GM23338 (cell line): ENCODE measurements around the gene RGS3. TPM values are rescaled to one million over a fixed set of nuclear protein-coding genes. Genes with fewer than 3 reads are reported as not detected.

Source experiments
- ATAC-seq: fragments of 200-7000 bp; cut with Tn5 transposase; 3 replicates; pipeline ENCODE4 v1.9.1; 2020
- DNase-seq: peaks from one replicate; pipeline ENCODE4 v3.0.0-alpha.2; 2015; ENCODE audit warnings: low spot score
- H2AFZ ChIP-seq: fragments of 200-600 bp; sonication (generic); 2 replicates; pipeline ENCODE4 v1.8.0; 2016; ENCODE audit warnings: antibody characterized with exemption, mild to moderate bottlenecking, moderate library complexity
- H3F3A ChIP-seq: fragments of 200-600 bp; sonication (generic); replicated peaks from 2 replicates; pipeline ENCODE4 v1.8.0; 2017; ENCODE audit warnings: antibody characterized with exemption, mixed run types, low read depth
- H3K27ac ChIP-seq: fragments of 200-600 bp; sonication (generic); 2 replicates; pipeline ENCODE4 v1.6.1; 2016; ENCODE audit warnings: low read depth
- H3K27me3 ChIP-seq: fragments of 200-600 bp; sonication (generic); 2 replicates; pipeline ENCODE4 v1.8.0; 2016; ENCODE audit warnings: mild to moderate bottlenecking, mixed run types, moderate library complexity; ENCODE audit not compliant: insufficient read depth
- H3K36me3 ChIP-seq: fragments of 200-600 bp; sonication (generic); 2 replicates; pipeline ENCODE4 v1.8.0; 2016; ENCODE audit warnings: mild to moderate bottlenecking; ENCODE audit not compliant: insufficient read depth
- H3K4me1 ChIP-seq: fragments of 200-600 bp; sonication (generic); 2 replicates; pipeline ENCODE4 v1.8.0; 2016; ENCODE audit warnings: mild to moderate bottlenecking, moderate library complexity; ENCODE audit not compliant: insufficient read depth
- H3K4me2 ChIP-seq: fragments of 200-600 bp; sonication (generic); 2 replicates; pipeline ENCODE4 v1.7.1; 2017; ENCODE audit warnings: mixed run types
- H3K4me3 ChIP-seq: fragments of 200-600 bp; sonication (generic); 2 replicates; pipeline ENCODE4 v1.6.1; 2016; ENCODE audit warnings: mixed run types
- H3K79me2 ChIP-seq: fragments of 200-600 bp; sonication (generic); replicated peaks from 2 replicates; pipeline ENCODE4 v1.8.0; 2017; ENCODE audit warnings: mild to moderate bottlenecking; ENCODE audit not compliant: insufficient read depth
- H3K9me2 ChIP-seq: fragments of 200-600 bp; sonication (generic); 2 replicates; pipeline ENCODE4 v1.8.0; 2017; ENCODE audit not compliant: insufficient read depth
- H4K20me1 ChIP-seq: fragments of 200-600 bp; sonication (generic); replicated peaks from 2 replicates; pipeline ENCODE4 v1.8.0; 2017; ENCODE audit warnings: mild to moderate bottlenecking; ENCODE audit not compliant: insufficient read depth
- H3K27ac Mint-ChIP-seq: 2 replicates; pipeline ENCODE4 v1.8.0; 2020; ENCODE audit warnings: inconsistent platforms, mild to moderate bottlenecking, moderate library complexity, mixed read lengths
- H3K27me3 Mint-ChIP-seq: 3 replicates; pipeline ENCODE4 v1.8.0; 2022; ENCODE audit warnings: low read depth, mild to moderate bottlenecking, moderate library complexity, mixed read lengths, inconsistent platforms; ENCODE audit not compliant: insufficient read depth, poor library complexity
- H3K36me3 Mint-ChIP-seq: 3 replicates; pipeline ENCODE4 v1.8.0; 2021; ENCODE audit warnings: low read depth, mild to moderate bottlenecking, inconsistent platforms, moderate library complexity, mixed read lengths
- H3K4me1 Mint-ChIP-seq: 3 replicates; pipeline ENCODE4 v1.8.0; 2020; ENCODE audit warnings: mild to moderate bottlenecking, inconsistent platforms, mixed read lengths
- H3K4me3 Mint-ChIP-seq: 3 replicates; pipeline ENCODE4 v1.8.0; 2021; ENCODE audit warnings: moderate library complexity, mild to moderate bottlenecking, inconsistent platforms, mixed read lengths
- H3K9me3 Mint-ChIP-seq: 3 replicates; pipeline ENCODE4 v1.8.0; 2020; ENCODE audit warnings: moderate library complexity, mild to moderate bottlenecking, inconsistent platforms, mixed read lengths
- EZH2phosphoT487 ChIP-seq: fragments of 200-600 bp; sonication (generic); IDR thresholded peaks from one replicate; pipeline ENCODE4 v1.8.1; 2018; ENCODE audit warnings: antibody characterized with exemption; ENCODE audit not compliant: unreplicated experiment
- JUNB ChIP-seq: IDR thresholded peaks from one replicate; pipeline ENCODE4 v1.6.1; 2016; ENCODE audit warnings: antibody characterized with exemption; ENCODE audit not compliant: unreplicated experiment
- POLR2AphosphoS5 ChIP-seq: IDR thresholded peaks from 2 replicates; pipeline ENCODE4 v1.6.1; 2016; ENCODE audit warnings: antibody characterized with exemption, low read depth
- STAT1 ChIP-seq: IDR thresholded peaks from one replicate; pipeline ENCODE4 v1.6.1; 2016; ENCODE audit warnings: antibody characterized with exemption; ENCODE audit not compliant: unreplicated experiment
- ZNF114 ChIP-seq: fragments of 250-450 bp; sonication (Bioruptor Pico); IDR thresholded peaks from 2 replicates; pipeline ENCODE4 v1.5.0; 2020; ENCODE audit warnings: mild to moderate bottlenecking, moderate library complexity
- ZNF331 ChIP-seq: fragments of 250-450 bp; sonication (Bioruptor Pico); IDR thresholded peaks from 2 replicates; pipeline ENCODE4 v1.5.0; 2020; ENCODE audit warnings: low read depth, mild to moderate bottlenecking, moderate library complexity
- polyA plus RNA-seq: library from polyadenylated mRNA; unstranded; fragments of >200 nt; fragmentation: Nextera tagmentation; extraction: Ambion mirVana; gene quantifications from 2 replicates; pipeline ENCODE4 v1.2.1, GENCODE V29; 2016
- total RNA-seq: library from RNA; depleted of rRNA; stranded (reverse); fragments of >200 nt; shearing (Covaris generic); gene quantifications from 2 replicates; pipeline ENCODE4 v1.2.3, GENCODE V29; 2014
- TF ChIP-seq, protein P1 (sequence below): IDR thresholded peaks from 2 replicates; pipeline ENCODE4 v1.6.1; 2016; ENCODE audit warnings: antibody characterized with exemption
- TF ChIP-seq, protein P2 (sequence below), 2 experiments: fragments of 200-600 bp in 1 of 2; sonication (generic) in 1 of 2; conservative IDR thresholded peaks; 2 replicates each; pipeline versions ENCODE4 v1.5.1 to v1.6.1; 2016 to 2017; ENCODE audit warnings: antibody characterized with exemption in 2 of 2, low read depth in 2 of 2, mild to moderate bottlenecking in 2 of 2, moderate library complexity in 1 of 2
- TF ChIP-seq, protein P3 (sequence below): fragments of 250-450 bp; sonication (Bioruptor Pico); IDR thresholded peaks from 2 replicates; pipeline ENCODE4 v1.5.0; 2020; ENCODE audit warnings: mild to moderate bottlenecking, moderate library complexity
- TF ChIP-seq, protein P4 (sequence below): IDR thresholded peaks from one replicate; pipeline ENCODE4 v1.6.1; 2018; ENCODE audit warnings: antibody characterized with exemption; ENCODE audit not compliant: unreplicated experiment

Gene RGS3
- total and polyA plus RNA-seq, 2 experiments from 2014 or later, result 14.2 to 24.3 TPM

DNA sequence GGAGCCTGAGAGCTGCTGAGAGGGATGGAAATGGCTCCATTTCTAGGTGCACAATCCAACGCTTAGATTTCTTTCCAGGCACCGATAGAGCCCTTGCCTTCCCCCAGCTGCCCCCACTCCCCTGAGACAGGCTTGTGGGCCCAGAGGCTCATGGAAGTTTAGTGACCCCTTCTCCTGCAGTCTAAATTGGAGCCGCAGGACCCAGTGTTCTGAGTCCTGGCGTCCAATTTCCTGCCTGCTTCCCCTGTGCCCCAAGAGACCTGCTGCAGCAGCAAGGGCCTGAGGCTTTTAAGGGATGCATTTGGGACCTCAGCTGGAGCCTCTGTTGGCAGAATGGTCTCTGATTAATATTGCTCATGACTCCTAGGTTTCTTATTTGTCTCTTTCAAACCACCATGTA is 61.7 kb downstream of the RGS3 start:
- Histone ChIP-seq H3K36me3 (no peaks in the 10 kb centered on the region), H3K79me2 (no peaks in the 10 kb centered on the region), H3K27ac (no peak overlapping the region), H4K20me1 (no peaks in the 10 kb centered on the region), H3F3A (no peaks in the 10 kb centered on the region), H3K9me2 (no peaks in the 10 kb centered on the region), H3K4me2 (no peak overlapping the region), H3K27me3 (no peaks in the 10 kb centered on the region), H3K4me3 (no peak overlapping the region), H3K4me1 (no peaks in the 10 kb centered on the region), H2AFZ (no peak overlapping the region)
- TF ChIP-seq, protein P1, sequence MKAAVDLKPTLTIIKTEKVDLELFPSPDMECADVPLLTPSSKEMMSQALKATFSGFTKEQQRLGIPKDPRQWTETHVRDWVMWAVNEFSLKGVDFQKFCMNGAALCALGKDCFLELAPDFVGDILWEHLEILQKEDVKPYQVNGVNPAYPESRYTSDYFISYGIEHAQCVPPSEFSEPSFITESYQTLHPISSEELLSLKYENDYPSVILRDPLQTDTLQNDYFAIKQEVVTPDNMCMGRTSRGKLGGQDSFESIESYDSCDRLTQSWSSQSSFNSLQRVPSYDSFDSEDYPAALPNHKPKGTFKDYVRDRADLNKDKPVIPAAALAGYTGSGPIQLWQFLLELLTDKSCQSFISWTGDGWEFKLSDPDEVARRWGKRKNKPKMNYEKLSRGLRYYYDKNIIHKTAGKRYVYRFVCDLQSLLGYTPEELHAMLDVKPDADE, result no peak
- TF ChIP-seq, protein P2, sequence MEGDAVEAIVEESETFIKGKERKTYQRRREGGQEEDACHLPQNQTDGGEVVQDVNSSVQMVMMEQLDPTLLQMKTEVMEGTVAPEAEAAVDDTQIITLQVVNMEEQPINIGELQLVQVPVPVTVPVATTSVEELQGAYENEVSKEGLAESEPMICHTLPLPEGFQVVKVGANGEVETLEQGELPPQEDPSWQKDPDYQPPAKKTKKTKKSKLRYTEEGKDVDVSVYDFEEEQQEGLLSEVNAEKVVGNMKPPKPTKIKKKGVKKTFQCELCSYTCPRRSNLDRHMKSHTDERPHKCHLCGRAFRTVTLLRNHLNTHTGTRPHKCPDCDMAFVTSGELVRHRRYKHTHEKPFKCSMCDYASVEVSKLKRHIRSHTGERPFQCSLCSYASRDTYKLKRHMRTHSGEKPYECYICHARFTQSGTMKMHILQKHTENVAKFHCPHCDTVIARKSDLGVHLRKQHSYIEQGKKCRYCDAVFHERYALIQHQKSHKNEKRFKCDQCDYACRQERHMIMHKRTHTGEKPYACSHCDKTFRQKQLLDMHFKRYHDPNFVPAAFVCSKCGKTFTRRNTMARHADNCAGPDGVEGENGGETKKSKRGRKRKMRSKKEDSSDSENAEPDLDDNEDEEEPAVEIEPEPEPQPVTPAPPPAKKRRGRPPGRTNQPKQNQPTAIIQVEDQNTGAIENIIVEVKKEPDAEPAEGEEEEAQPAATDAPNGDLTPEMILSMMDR (conservative IDR thresholded peaks at IDR 0.05; ENCODE audit: low read depth in 2 of 2), result no peak
- TF ChIP-seq EZH2phosphoT487, result no peak
- no peak for TF ChIP-seq ZNF331 (CRISPR knock-in tag)
- TF ChIP-seq, protein P3, sequence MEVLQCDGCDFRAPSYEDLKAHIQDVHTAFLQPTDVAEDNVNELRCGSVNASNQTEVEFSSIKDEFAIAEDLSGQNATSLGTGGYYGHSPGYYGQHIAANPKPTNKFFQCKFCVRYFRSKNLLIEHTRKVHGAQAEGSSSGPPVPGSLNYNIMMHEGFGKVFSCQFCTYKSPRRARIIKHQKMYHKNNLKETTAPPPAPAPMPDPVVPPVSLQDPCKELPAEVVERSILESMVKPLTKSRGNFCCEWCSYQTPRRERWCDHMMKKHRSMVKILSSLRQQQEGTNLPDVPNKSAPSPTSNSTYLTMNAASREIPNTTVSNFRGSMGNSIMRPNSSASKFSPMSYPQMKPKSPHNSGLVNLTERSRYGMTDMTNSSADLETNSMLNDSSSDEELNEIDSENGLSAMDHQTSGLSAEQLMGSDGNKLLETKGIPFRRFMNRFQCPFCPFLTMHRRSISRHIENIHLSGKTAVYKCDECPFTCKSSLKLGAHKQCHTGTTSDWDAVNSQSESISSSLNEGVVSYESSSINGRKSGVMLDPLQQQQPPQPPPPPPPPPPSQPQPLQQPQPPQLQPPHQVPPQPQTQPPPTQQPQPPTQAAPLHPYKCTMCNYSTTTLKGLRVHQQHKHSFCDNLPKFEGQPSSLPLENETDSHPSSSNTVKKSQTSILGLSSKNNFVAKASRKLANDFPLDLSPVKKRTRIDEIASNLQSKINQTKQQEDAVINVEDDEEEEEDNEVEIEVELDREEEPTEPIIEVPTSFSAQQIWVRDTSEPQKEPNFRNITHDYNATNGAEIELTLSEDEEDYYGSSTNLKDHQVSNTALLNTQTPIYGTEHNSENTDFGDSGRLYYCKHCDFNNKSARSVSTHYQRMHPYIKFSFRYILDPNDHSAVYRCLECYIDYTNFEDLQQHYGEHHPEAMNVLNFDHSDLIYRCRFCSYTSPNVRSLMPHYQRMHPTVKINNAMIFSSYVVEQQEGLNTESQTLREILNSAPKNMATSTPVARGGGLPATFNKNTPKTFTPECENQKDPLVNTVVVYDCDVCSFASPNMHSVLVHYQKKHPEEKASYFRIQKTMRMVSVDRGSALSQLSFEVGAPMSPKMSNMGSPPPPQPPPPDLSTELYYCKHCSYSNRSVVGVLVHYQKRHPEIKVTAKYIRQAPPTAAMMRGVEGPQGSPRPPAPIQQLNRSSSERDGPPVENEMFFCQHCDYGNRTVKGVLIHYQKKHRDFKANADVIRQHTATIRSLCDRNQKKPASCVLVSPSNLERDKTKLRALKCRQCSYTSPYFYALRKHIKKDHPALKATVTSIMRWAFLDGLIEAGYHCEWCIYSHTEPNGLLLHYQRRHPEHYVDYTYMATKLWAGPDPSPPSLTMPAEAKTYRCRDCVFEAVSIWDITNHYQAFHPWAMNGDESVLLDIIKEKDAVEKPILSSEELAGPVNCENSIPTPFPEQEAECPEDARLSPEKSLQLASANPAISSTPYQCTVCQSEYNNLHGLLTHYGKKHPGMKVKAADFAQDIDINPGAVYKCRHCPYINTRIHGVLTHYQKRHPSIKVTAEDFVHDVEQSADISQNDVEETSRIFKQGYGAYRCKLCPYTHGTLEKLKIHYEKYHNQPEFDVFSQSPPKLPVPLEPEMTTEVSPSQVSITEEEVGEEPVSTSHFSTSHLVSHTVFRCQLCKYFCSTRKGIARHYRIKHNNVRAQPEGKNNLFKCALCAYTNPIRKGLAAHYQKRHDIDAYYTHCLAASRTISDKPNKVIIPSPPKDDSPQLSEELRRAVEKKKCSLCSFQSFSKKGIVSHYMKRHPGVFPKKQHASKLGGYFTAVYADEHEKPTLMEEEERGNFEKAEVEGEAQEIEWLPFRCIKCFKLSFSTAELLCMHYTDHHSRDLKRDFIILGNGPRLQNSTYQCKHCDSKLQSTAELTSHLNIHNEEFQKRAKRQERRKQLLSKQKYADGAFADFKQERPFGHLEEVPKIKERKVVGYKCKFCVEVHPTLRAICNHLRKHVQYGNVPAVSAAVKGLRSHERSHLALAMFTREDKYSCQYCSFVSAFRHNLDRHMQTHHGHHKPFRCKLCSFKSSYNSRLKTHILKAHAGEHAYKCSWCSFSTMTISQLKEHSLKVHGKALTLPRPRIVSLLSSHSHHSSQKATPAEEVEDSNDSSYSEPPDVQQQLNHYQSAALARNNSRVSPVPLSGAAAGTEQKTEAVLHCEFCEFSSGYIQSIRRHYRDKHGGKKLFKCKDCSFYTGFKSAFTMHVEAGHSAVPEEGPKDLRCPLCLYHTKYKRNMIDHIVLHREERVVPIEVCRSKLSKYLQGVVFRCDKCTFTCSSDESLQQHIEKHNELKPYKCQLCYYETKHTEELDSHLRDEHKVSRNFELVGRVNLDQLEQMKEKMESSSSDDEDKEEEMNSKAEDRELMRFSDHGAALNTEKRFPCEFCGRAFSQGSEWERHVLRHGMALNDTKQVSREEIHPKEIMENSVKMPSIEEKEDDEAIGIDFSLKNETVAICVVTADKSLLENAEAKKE (CRISPR knock-in tag), result no peak
- TF ChIP-seq, protein P4, sequence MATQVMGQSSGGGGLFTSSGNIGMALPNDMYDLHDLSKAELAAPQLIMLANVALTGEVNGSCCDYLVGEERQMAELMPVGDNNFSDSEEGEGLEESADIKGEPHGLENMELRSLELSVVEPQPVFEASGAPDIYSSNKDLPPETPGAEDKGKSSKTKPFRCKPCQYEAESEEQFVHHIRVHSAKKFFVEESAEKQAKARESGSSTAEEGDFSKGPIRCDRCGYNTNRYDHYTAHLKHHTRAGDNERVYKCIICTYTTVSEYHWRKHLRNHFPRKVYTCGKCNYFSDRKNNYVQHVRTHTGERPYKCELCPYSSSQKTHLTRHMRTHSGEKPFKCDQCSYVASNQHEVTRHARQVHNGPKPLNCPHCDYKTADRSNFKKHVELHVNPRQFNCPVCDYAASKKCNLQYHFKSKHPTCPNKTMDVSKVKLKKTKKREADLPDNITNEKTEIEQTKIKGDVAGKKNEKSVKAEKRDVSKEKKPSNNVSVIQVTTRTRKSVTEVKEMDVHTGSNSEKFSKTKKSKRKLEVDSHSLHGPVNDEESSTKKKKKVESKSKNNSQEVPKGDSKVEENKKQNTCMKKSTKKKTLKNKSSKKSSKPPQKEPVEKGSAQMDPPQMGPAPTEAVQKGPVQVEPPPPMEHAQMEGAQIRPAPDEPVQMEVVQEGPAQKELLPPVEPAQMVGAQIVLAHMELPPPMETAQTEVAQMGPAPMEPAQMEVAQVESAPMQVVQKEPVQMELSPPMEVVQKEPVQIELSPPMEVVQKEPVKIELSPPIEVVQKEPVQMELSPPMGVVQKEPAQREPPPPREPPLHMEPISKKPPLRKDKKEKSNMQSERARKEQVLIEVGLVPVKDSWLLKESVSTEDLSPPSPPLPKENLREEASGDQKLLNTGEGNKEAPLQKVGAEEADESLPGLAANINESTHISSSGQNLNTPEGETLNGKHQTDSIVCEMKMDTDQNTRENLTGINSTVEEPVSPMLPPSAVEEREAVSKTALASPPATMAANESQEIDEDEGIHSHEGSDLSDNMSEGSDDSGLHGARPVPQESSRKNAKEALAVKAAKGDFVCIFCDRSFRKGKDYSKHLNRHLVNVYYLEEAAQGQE, result no peak
- no peak for TF ChIP-seq ZNF114 (CRISPR knock-in tag)
- TF ChIP-seq POLR2AphosphoS5, result no peak
- no peak for TF ChIP-seq JUNB
- no peak for TF ChIP-seq STAT1
- no peak for DNase-seq
- H3K36me3 Mint-ChIP-seq, result no peaks in the 10 kb centered on the region
- no peak overlapping the region for H3K27ac Mint-ChIP-seq
- H3K27me3 Mint-ChIP-seq, result peaks cover 6% of the 10 kb centered on the region
- no peak for ATAC-seq
- no peaks in the 10 kb centered on the region for H3K9me3 Mint-ChIP-seq
- no peak overlapping the region for H3K4me3 Mint-ChIP-seq
- peaks cover 15% of the 10 kb centered on the region for H3K4me1 Mint-ChIP-seq
